ENCODE measurements around the gene DHDDS. TPM values are rescaled to one million over a fixed set of nuclear protein-coding genes. Genes with fewer than 3 reads are reported as not detected.

The DHDDS gene
- total and polyA plus RNA-seq, 2 of the 13 experiments (the other 11 are each of a cell fraction or from before 2014, with no cell fraction given), result 18.9 to 28.3 TPM

DNA sequence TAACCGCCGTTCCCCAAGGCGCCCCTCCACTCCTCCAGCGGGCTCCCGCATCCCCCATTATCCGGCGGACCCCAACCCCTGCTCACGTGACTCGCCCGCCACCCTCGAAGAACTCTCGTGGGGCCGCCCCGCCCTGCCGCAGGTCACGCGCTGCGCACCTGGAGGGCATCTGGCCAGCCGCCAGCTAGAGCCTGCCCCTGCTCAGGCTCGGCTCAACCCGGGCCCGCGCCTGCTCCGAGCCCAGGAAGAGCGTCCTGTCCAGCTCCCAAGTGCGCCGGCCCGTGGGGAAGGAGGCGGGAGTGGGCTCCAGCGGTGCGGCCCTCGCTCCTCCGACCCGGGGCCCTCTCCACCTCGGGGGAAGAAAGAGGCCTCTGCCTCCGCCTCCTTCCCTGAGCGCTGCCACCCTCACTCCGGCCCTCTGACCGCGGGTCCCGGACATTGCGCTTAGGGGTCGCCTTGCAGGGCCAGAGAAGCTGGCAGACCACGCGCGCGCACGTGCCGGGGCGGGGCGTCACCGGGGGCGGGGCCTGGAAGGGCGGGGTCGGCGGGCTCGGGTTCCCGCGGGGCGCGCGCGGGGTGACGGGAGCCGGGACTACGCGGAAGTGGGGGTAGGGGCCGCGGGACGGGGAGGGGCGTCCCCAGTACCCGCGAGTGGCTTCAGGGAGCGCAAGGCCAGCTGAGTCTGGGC lies 68.5 kb downstream of the DHDDS start (continued):
- TF ChIP-seq ELF4 (CRISPR knock-in tag; IDR thresholded peaks at IDR 0.05; ENCODE audit: borderline replicate concordance) (no peak), STAG1 (CRISPR knock-in tag; IDR thresholded peaks at IDR 0.05) (no peak), DPF2 (CRISPR knock-in tag; IDR thresholded peaks at IDR 0.05; ENCODE audit: borderline replicate concordance, low read depth) (0 out of 2 replicates have a peak, but pooled peaks have one; percentile 4), SRSF9 (IDR thresholded peaks at IDR 0.05; ENCODE audit: borderline replicate concordance, insufficient read depth, low read depth, low read length, poor library complexity, severe bottlenecking) (no peak), ZSCAN25 (CRISPR knock-in tag; IDR thresholded peaks at IDR 0.05) (no peak), TAF1 (CRISPR knock-in tag; IDR thresholded peaks at IDR 0.05) (peak; percentile 68), KLF12 (CRISPR knock-in tag; IDR thresholded peaks at IDR 0.05; ENCODE audit: borderline replicate concordance) (no peak; the same call in 1 of the 2 replicates), TBX3 (IDR thresholded peaks at IDR 0.05; ENCODE audit: borderline replicate concordance) (no peak; the same call in 1 of the 2 replicates), SNRNP70 (IDR thresholded peaks at IDR 0.05; ENCODE audit: low read depth, low read length) (no peak), ZSCAN31 (CRISPR knock-in tag; IDR thresholded peaks at IDR 0.05; ENCODE audit: low read depth) (no peak; the same call in none of the 2 replicates), KDM6A (CRISPR knock-in tag; IDR thresholded peaks at IDR 0.05; ENCODE audit: low read depth) (no peak), ZNF569 (CRISPR knock-in tag; IDR thresholded peaks at IDR 0.05; ENCODE audit: borderline replicate concordance) (no peak), SALL1 (CRISPR knock-in tag; IDR thresholded peaks at IDR 0.05) (peak; percentile 72), ZNF781 (CRISPR knock-in tag; IDR thresholded peaks at IDR 0.05; ENCODE audit: borderline replicate concordance, not compliant biosample characterization) (no peak), ZNF180 (CRISPR knock-in tag; IDR thresholded peaks at IDR 0.05; ENCODE audit: borderline replicate concordance, low read depth) (no peak), PAX8 (CRISPR knock-in tag; IDR thresholded peaks at IDR 0.05; ENCODE audit: borderline replicate concordance) (no peak), ZNF335 (CRISPR knock-in tag; IDR thresholded peaks at IDR 0.05) (no peak), ZFY (CRISPR knock-in tag; IDR thresholded peaks at IDR 0.05) (peak; percentile 83), ZNF367 (CRISPR knock-in tag; IDR thresholded peaks at IDR 0.05; ENCODE audit: borderline replicate concordance) (0 out of 2 replicates have a peak, but pooled peaks have one; percentile 46), HCFC1 (IDR thresholded peaks at IDR 0.05; ENCODE audit: low read depth, low read length) (no peak), ZFYVE20 (CRISPR knock-in tag; IDR thresholded peaks at IDR 0.05; ENCODE audit: borderline replicate concordance, low read depth) (no peak), NFRKB (IDR thresholded peaks at IDR 0.05) (no peak), PHF5A (CRISPR knock-in tag; IDR thresholded peaks at IDR 0.05; ENCODE audit: low read depth, unreplicated experiment) (no peak), ZNF564 (CRISPR knock-in tag; IDR thresholded peaks at IDR 0.05) (no peak)
- TF ChIP-seq, protein P1, sequence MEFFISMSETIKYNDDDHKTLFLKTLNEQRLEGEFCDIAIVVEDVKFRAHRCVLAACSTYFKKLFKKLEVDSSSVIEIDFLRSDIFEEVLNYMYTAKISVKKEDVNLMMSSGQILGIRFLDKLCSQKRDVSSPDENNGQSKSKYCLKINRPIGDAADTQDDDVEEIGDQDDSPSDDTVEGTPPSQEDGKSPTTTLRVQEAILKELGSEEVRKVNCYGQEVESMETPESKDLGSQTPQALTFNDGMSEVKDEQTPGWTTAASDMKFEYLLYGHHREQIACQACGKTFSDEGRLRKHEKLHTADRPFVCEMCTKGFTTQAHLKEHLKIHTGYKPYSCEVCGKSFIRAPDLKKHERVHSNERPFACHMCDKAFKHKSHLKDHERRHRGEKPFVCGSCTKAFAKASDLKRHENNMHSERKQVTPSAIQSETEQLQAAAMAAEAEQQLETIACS (CRISPR knock-in tag; IDR thresholded peaks at IDR 0.05), result peak; percentile 19; the same call in 1 of the 2 replicates
- TF ChIP-seq, protein P2, sequence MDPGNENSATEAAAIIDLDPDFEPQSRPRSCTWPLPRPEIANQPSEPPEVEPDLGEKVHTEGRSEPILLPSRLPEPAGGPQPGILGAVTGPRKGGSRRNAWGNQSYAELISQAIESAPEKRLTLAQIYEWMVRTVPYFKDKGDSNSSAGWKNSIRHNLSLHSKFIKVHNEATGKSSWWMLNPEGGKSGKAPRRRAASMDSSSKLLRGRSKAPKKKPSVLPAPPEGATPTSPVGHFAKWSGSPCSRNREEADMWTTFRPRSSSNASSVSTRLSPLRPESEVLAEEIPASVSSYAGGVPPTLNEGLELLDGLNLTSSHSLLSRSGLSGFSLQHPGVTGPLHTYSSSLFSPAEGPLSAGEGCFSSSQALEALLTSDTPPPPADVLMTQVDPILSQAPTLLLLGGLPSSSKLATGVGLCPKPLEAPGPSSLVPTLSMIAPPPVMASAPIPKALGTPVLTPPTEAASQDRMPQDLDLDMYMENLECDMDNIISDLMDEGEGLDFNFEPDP (CRISPR knock-in tag; conservative IDR thresholded peaks at IDR 0.05), result no peak
- TF ChIP-seq, protein P3, sequence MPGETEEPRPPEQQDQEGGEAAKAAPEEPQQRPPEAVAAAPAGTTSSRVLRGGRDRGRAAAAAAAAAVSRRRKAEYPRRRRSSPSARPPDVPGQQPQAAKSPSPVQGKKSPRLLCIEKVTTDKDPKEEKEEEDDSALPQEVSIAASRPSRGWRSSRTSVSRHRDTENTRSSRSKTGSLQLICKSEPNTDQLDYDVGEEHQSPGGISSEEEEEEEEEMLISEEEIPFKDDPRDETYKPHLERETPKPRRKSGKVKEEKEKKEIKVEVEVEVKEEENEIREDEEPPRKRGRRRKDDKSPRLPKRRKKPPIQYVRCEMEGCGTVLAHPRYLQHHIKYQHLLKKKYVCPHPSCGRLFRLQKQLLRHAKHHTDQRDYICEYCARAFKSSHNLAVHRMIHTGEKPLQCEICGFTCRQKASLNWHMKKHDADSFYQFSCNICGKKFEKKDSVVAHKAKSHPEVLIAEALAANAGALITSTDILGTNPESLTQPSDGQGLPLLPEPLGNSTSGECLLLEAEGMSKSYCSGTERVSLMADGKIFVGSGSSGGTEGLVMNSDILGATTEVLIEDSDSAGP (CRISPR knock-in tag; IDR thresholded peaks at IDR 0.05; ENCODE audit: borderline replicate concordance), result peak; percentile 91
